SU-DHL-6 (cell line): ENCODE results near the gene MYOT.

Experiments used
- EZH2phosphoT487 ChIP-seq: fragments of 200-600 bp; sonication (generic), shearing (Covaris generic); conservative IDR thresholded peaks from 2 replicates; pipeline ENCODE4 v1.6.1; 2018; ENCODE audit warnings: mild to moderate bottlenecking, antibody characterized with exemption, low read length, moderate library complexity, mixed read lengths
- TF ChIP-seq, protein P1 (sequence below): fragments of 200-600 bp; sonication (generic); IDR thresholded peaks from one replicate; pipeline ENCODE4 v1.5.1; 2017; ENCODE audit warnings: antibody characterized with exemption, mild to moderate bottlenecking, low read length, moderate library complexity; ENCODE audit not compliant: insufficient read depth, poor library complexity, severe bottlenecking

DNA sequence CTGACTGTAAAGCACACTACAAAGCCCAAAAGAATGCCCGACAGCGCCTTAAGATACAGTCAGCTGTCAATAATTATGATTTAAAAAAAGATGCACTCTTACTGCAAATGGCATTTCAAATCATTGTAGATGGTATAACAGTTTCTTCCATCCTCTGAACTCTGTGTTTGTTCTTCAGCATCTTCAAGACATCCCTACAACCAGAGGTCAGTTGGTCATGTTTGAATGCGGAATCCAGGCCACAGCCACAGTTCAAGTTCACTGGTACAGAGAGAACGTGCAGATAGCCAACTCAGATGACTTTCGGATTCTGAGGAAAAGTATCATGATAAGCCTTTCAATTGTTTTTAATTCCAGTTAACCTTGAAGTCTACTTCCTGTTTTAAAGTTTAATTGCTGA, 8.7 kb upstream of the MYOT start:
- TF ChIP-seq, protein P1, sequence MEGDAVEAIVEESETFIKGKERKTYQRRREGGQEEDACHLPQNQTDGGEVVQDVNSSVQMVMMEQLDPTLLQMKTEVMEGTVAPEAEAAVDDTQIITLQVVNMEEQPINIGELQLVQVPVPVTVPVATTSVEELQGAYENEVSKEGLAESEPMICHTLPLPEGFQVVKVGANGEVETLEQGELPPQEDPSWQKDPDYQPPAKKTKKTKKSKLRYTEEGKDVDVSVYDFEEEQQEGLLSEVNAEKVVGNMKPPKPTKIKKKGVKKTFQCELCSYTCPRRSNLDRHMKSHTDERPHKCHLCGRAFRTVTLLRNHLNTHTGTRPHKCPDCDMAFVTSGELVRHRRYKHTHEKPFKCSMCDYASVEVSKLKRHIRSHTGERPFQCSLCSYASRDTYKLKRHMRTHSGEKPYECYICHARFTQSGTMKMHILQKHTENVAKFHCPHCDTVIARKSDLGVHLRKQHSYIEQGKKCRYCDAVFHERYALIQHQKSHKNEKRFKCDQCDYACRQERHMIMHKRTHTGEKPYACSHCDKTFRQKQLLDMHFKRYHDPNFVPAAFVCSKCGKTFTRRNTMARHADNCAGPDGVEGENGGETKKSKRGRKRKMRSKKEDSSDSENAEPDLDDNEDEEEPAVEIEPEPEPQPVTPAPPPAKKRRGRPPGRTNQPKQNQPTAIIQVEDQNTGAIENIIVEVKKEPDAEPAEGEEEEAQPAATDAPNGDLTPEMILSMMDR, result no peak
- TF ChIP-seq EZH2phosphoT487, result no peak
